SK-N-SH (cell line): Measurements from ENCODE around the gene LEPR. TPM values are rescaled to one million over a fixed set of nuclear protein-coding genes. Genes with fewer than 3 reads are reported as not detected.

Source experiments
- CTCF ChIA-PET: fragments of 300-600, 350-600 bp; formaldehyde crosslinking; extraction: SDS; loops from one replicate; lab custom pipeline; 2021; lab: Yijun Ruan, JAX
- POLR2A ChIA-PET: fragments of 350-600 bp; sonication (Branson Sonifier 250); formaldehyde crosslinking; extraction: SDS; loops from one replicate; lab custom pipeline; 2020; ENCODE audit warnings: antibody characterized with exemption, inconsistent platforms; lab: Yijun Ruan, JAX
- DNase-seq: peaks from one replicate; pipeline ENCODE4 v3.0.0; 2012
- H2AFZ ChIP-seq: fragments of 200-600 bp; sonication (generic); 2 replicates; pipeline ENCODE4 v1.8.1; 2016; ENCODE audit warnings: antibody characterized with exemption, mild to moderate bottlenecking, low read depth
- H3F3A ChIP-seq: fragments of 200-600 bp; sonication (generic); replicated peaks from 2 replicates; pipeline ENCODE3; 2016; ENCODE audit warnings: antibody characterized with exemption, mild to moderate bottlenecking; ENCODE audit not compliant: insufficient read depth
- H3K27ac ChIP-seq, 2 experiments: fragments of 200-500 bp in 1 of 2; fragments of 200-600 bp in 1 of 2; sonication (Bioruptor generic) in 1 of 2; sonication (generic), shearing (Covaris generic) in 1 of 2; 2 replicates each; pipeline versions ENCODE4 v1.5.1 to v1.6.1; 2014 to 2016; ENCODE audit warnings: low read depth in 2 of 2, inconsistent platforms in 1 of 2, low read length in 1 of 2, mild to moderate bottlenecking in 1 of 2, mixed read lengths in 1 of 2
- H3K27me3 ChIP-seq: fragments of 200-600 bp; sonication (generic), shearing (Covaris generic); 2 replicates; pipeline ENCODE4 v1.6.1; 2016; ENCODE audit warnings: mixed run types; ENCODE audit not compliant: insufficient read depth
- H3K36me3 ChIP-seq, 2 experiments: fragments of 200-500 bp in 1 of 2; fragments of 200-600 bp in 1 of 2; sonication (Bioruptor generic) in 1 of 2; sonication (generic) in 1 of 2; replicated peaks in 1 of 2; 2 replicates each; pipeline versions ENCODE3 to v1.5.1; 2014 to 2016; ENCODE audit warnings: low read length in 1 of 2, mild to moderate bottlenecking in 1 of 2; ENCODE audit not compliant: insufficient read depth in 2 of 2, control insufficient read depth in 1 of 2
- H3K4me1 ChIP-seq, 2 experiments: fragments of 200-500 bp in 1 of 2; fragments of 200-600 bp in 1 of 2; sonication (Bioruptor generic) in 1 of 2; sonication (generic), shearing (Covaris generic) in 1 of 2; 2 replicates each; pipeline versions ENCODE4 v1.5.1 to v1.6.1; 2014 to 2016; ENCODE audit warnings: low read depth in 1 of 2, low read length in 1 of 2, mixed run types in 1 of 2; ENCODE audit not compliant: insufficient read depth in 2 of 2, control insufficient read depth in 1 of 2
- H3K4me2 ChIP-seq: fragments of 200-600 bp; sonication (generic), shearing (Covaris generic); 2 replicates; pipeline ENCODE4 v1.6.1; 2017; ENCODE audit warnings: mixed run types
- H3K4me3 ChIP-seq, 2 experiments: fragments of 200-500 bp in 1 of 2; fragments of 200-600 bp in 1 of 2; sonication (Bioruptor generic) in 1 of 2; sonication (generic), shearing (Covaris generic) in 1 of 2; 2 replicates each; pipeline versions ENCODE4 v1.5.1 to v1.8.1; 2014 to 2016; ENCODE audit warnings: low read depth in 2 of 2, inconsistent platforms in 1 of 2, low read length in 1 of 2, mild to moderate bottlenecking in 1 of 2, mixed read lengths in 1 of 2, moderate library complexity in 1 of 2
- H3K79me2 ChIP-seq: fragments of 200-600 bp; sonication (generic); 2 replicates; pipeline ENCODE4 v1.8.1; 2017; ENCODE audit warnings: mild to moderate bottlenecking; ENCODE audit not compliant: insufficient read depth
- H3K9ac ChIP-seq: fragments of 200-600 bp; sonication (generic); 2 replicates; pipeline ENCODE4 v1.6.1; 2017; ENCODE audit warnings: mixed run types
- H3K9me2 ChIP-seq: fragments of 200-600 bp; sonication (generic); 2 replicates; pipeline ENCODE4 v1.6.1; 2017; ENCODE audit warnings: mixed run types
- H3K9me3 ChIP-seq: fragments of 200-600 bp; sonication (generic); 2 replicates; pipeline ENCODE4 v1.6.1; 2017; ENCODE audit warnings: mixed run types, mild to moderate bottlenecking, moderate library complexity
- H4K20me1 ChIP-seq: fragments of 200-600 bp; sonication (generic); 2 replicates; pipeline ENCODE4 v1.6.1; 2017; ENCODE audit warnings: mild to moderate bottlenecking, mixed run types; ENCODE audit not compliant: insufficient read depth
- CHD2 ChIP-seq: fragments of 150-350 bp; IDR thresholded peaks from 2 replicates; pipeline ENCODE4 v1.6.1; 2018; ENCODE audit warnings: low read length; ENCODE audit not compliant: partially characterized antibody
- ELF1 ChIP-seq: IDR thresholded peaks from 2 replicates; pipeline ENCODE4 v1.4.0; 2012
- FOSL2 ChIP-seq: IDR thresholded peaks from 2 replicates; pipeline ENCODE4 v1.4.0; 2012; ENCODE audit warnings: low read depth, mild to moderate bottlenecking, moderate library complexity, borderline replicate concordance
- GABPA ChIP-seq: IDR thresholded peaks from 2 replicates; pipeline ENCODE4 v1.4.0; 2012; ENCODE audit warnings: low read depth, mild to moderate bottlenecking
- GATA2 ChIP-seq: sonication (generic); formaldehyde crosslinking; IDR thresholded peaks from 2 replicates; pipeline ENCODE4 v1.5.0; 2020; ENCODE audit warnings: mild to moderate bottlenecking, missing genetic modification reagents
- RAD21 ChIP-seq: IDR thresholded peaks from 2 replicates; pipeline ENCODE4 v1.6.1; 2012; ENCODE audit warnings: mild to moderate bottlenecking, low read length
- RCOR1 ChIP-seq: fragments of 150-350 bp; IDR thresholded peaks from 2 replicates; pipeline ENCODE4 v1.6.1; 2017; ENCODE audit warnings: antibody characterized with exemption, low read length
- RFX5 ChIP-seq: IDR thresholded peaks from 2 replicates; pipeline ENCODE4 v1.6.1; 2012; ENCODE audit warnings: mild to moderate bottlenecking, improper control_type of control experiment, low read length
- SIN3A ChIP-seq: IDR thresholded peaks from 2 replicates; pipeline ENCODE4 v1.6.1; 2012; ENCODE audit warnings: low read depth, mild to moderate bottlenecking, low read length, moderate library complexity, borderline replicate concordance
- TAF1 ChIP-seq: IDR thresholded peaks from 2 replicates; pipeline ENCODE4 v1.6.1; 2012; ENCODE audit warnings: low read depth, mild to moderate bottlenecking, low read length, moderate library complexity, borderline replicate concordance
- TCF12 ChIP-seq: IDR thresholded peaks from 2 replicates; pipeline ENCODE4 v1.4.0; 2012
- USF1 ChIP-seq: IDR thresholded peaks from 2 replicates; pipeline ENCODE4 v1.4.0; 2012; ENCODE audit warnings: low read depth, borderline replicate concordance
- YY1 ChIP-seq: IDR thresholded peaks from 2 replicates; pipeline ENCODE4 v1.4.0; 2012; ENCODE audit warnings: low read depth, mild to moderate bottlenecking
- WGBS: methylation state at CpG from one replicate; pipeline ENCODE4 v1.1.6; 2017; ENCODE audit warnings: low lambda C conversion rate; 5-methylcytosine and 5-hydroxymethylcytosine counted together
- polyA plus RNA-seq, 3 experiments: library from polyadenylated mRNA; depleted of rRNA; stranded (reverse); fragments of >200 nt; gene quantifications; 2 replicates each; pipeline ENCODE4 v1.2.3, GENCODE V29; 2012

The LEPR gene
- polyA plus RNA-seq, 1 of the 3 experiments (the other 2 are of a cell fraction) = 2.3 TPM

- H3K27ac ChIP-seq = no peak overlapping the region
- no peaks in the 10 kb centered on the region for H3K4me1 ChIP-seq
- no peaks in the 10 kb centered on the region for H3K9me2 ChIP-seq
- no peaks in the 10 kb centered on the region for H3K27me3 ChIP-seq
- no peak for TF ChIP-seq TAF1
- no peak for TF ChIP-seq RCOR1
- TF ChIP-seq FOSL2 = peak; percentile 18; the same call in 1 of the 2 replicates
- no peak overlapping the region for H3K4me3 ChIP-seq
- peaks cover 0 to 21% of the 10 kb centered on the region in 2 experiments for H3K36me3 ChIP-seq
- WGBS = 83% methylated on average over 2 of the region's 2 CpGs
- no peak overlapping the region for H3K9ac ChIP-seq
- CTCF ChIA-PET = interaction anchor here (1.3 kb wide), 1 partner anchor 294 kb away, joined by 4 read pairs; no protein-coding TSS in a partner anchor
- H3K4me2 ChIP-seq = no peak overlapping the region
- H3K79me2 ChIP-seq = no peaks in the 10 kb centered on the region
- no peak overlapping the region for H2AFZ ChIP-seq
- POLR2A ChIA-PET = no interaction called here
- no peaks in the 10 kb centered on the region for H3F3A ChIP-seq
- no peak for DNase-seq
- no peaks in the 10 kb centered on the region for H4K20me1 ChIP-seq
- H3K9me3 ChIP-seq = no peaks in the 10 kb centered on the region
Observed at GRCh38 chr1:65393347-65393746, 27.1 kb upstream of the LEPR start.

GRCh38 chr1:65393928-65394327, 26.5 kb upstream of the LEPR start:
- peaks cover 0 to 24% of the 10 kb centered on the region in 2 experiments for H3K36me3 ChIP-seq
- H2AFZ ChIP-seq = no peak overlapping the region
- H3K4me2 ChIP-seq = no peak overlapping the region
- ChIA-PET CTCF (no interaction called here), POLR2A (no interaction called here)
- DNase-seq = no peak
- H3F3A ChIP-seq = no peaks in the 10 kb centered on the region
- no peaks in the 10 kb centered on the region for H3K79me2 ChIP-seq
- no peaks in the 10 kb centered on the region for H4K20me1 ChIP-seq
- no peaks in the 10 kb centered on the region for H3K4me1 ChIP-seq
- WGBS = 89% methylated on average over 1 of the region's 1 CpG
- H3K27ac ChIP-seq = no peak overlapping the region
- H3K9ac ChIP-seq = no peak overlapping the region
- no peaks in the 10 kb centered on the region for H3K9me3 ChIP-seq
- H3K27me3 ChIP-seq = no peaks in the 10 kb centered on the region
- TF ChIP-seq TCF12 = no peak
- no peak for TF ChIP-seq ELF1
- no peak for TF ChIP-seq RAD21
- no peak for TF ChIP-seq GABPA
- no peak for TF ChIP-seq YY1
- TF ChIP-seq USF1 = no peak
- TF ChIP-seq CHD2 = no peak
- no peak for TF ChIP-seq RFX5
- no peak for TF ChIP-seq SIN3A
- TF ChIP-seq, all 33 proteins: peak for 0
- Histone ChIP-seq H3K9me2 (no peaks in the 10 kb centered on the region), H3K4me3 (no peak overlapping the region)

- Histone ChIP-seq H3K36me3 (peaks cover 0 to 24% of the 10 kb centered on the region in 2 experiments), H3K4me1 (no peaks in the 10 kb centered on the region), H2AFZ (no peak overlapping the region), H4K20me1 (no peaks in the 10 kb centered on the region), H3K27ac (no peak overlapping the region), H3K27me3 (no peaks in the 10 kb centered on the region), H3K4me2 (no peak overlapping the region), H3K9ac (no peak overlapping the region), H3K9me2 (no peaks in the 10 kb centered on the region), H3K79me2 (no peaks in the 10 kb centered on the region), H3F3A (no peaks in the 10 kb centered on the region), H3K4me3 (no peak overlapping the region), H3K9me3 (no peaks in the 10 kb centered on the region)
- ChIA-PET CTCF (no interaction called here), POLR2A (no interaction called here)
- DNase-seq = no peak
- WGBS = 91% methylated on average over 3 of the region's 3 CpGs
- TF ChIP-seq GATA2 (CRISPR knock-in tag) = no peak
- TF ChIP-seq FOSL2 = peak; percentile 4; the same call in 1 of the 2 replicates
Observed at GRCh38 chr1:65395887-65396612, 24.4 kb upstream of the LEPR start.
